ENCODE results near the gene CMIP.
"Not testable (repeated sequence)": the region's sequence is repeated elsewhere in the genome, so short reads cannot be mapped to it uniquely, and the experiment has no call there.

The CMIP gene

GRCh38 chr16:81421126-81421525 lies 23.5 kb upstream of the CMIP start:
- DNase-seq (ENCODE audit: low read depth in 2 of 2), result no peak

GRCh38 chr16:81421536-81421935 lies 23.1 kb upstream of the CMIP start:
- no peak for DNase-seq (ENCODE audit: low read depth in 2 of 2)

GRCh38 chr16:81422153-81422552 lies 22.5 kb upstream of the CMIP start:
- not testable (repeated sequence) for DNase-seq (ENCODE audit: low read depth in 2 of 2)

GRCh38 chr16:81424771-81425170 lies 19.8 kb upstream of the CMIP start:
- DNase-seq (ENCODE audit: low read depth in 2 of 2), result no peak

GRCh38 chr16:81427219-81427618 lies 17.4 kb upstream of the CMIP start:
- DNase-seq (ENCODE audit: low read depth in 2 of 2), result no peak

DNA sequence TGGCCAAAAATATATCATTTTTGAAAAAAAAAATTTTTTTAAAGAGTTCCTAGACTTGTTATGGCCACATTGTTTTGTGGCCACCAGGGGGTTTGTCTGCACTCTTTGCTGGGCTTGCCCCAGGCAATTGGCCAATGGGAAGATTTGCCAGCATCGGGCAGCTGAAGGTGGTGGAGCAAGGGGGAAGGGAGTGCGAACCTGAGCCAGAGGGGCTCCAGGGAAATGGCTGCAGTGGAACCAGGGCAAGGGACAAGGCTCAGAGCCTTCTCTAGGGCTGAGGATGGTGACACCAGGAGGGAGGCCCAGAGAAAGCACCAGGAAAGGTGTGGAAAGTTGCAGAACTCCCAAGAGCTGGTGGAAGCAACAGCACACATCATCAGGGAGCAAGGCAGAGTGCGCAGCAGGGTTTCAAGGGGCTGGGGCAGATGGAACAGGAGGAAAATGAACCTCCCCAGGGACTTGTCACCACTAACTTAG lies 15.5 kb upstream of the CMIP start:
- DNase-seq (ENCODE audit: low read depth in 2 of 2), result no peak

- DNase-seq (ENCODE audit: low read depth in 2 of 2), result no peak
Observed at GRCh38 chr16:81431554-81432353, 12.9 kb upstream of the CMIP start.

GRCh38 chr16:81432937-81433557 lies 11.6 kb upstream of the CMIP start:
- no peak for DNase-seq (ENCODE audit: low read depth in 2 of 2)

DNA sequence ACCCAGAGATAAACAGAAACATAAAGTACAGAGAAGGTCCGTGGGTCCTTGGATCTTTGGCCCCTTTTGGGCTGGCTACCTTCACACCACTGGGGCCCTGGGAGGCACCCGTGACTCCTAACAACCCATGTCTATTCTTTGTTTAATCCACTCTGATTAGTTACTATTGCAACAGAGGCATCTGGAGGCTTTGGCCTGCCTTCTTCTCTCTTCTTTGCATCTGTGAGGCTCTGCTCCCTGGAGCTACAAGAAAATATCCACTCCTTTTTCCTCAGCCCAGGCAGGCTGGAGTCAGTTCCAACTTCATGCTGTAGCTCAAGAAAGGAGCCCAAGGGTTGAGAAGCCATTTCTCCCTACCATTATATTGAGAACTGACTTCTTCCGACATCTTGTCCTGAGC lies 9.5 kb upstream of the CMIP start:
- DNase-seq (ENCODE audit: low read depth in 2 of 2), result no peak

DNA sequence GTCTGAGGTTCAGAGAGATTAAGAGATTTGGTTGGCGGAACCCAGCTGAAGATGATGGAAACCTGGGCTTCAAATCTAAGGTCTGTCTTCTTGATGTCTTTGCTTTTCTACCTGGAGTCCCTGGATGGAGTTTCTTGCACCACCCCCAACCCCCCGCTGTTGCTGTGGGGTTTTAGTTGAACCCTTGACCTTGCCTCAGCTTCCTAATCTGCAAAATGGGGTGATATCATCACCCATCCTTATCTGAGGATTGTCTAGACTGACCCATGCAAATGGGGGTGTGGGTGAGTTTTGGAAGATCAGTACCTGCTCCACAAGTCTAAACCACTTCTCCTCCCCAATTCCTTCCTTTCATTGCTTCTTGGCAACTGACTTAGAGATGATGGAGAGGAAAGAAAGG lies 9.0 kb upstream of the CMIP start:
- no peak for DNase-seq (ENCODE audit: low read depth in 2 of 2)

DNA sequence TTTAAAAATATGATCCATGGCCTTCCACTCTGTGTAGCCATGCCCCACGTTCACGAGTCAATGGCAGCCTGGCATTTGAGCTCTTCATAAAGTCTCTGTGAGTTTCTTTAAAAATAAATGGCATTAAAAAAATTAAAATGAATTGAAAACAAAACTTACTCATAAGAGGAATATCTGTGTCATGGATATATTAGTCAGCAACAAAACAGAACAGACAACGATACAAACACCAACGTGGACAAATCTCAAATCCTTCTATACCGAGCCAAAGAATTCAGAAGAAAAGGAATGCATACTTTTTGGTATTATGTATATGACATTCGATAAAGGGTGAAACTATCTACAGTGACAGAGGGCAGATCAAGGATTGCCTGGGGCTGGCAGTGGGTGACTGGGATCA lies 8.2 kb upstream of the CMIP start:
- no peak for DNase-seq (ENCODE audit: low read depth in 2 of 2)

- DNase-seq (ENCODE audit: low read depth in 2 of 2), result no peak
Observed at GRCh38 chr16:81437865-81438264, 6.7 kb upstream of the CMIP start.

- no peak for DNase-seq (ENCODE audit: low read depth in 2 of 2)
Observed at GRCh38 chr16:81440888-81441761, 3.5 kb upstream of the CMIP start.

- DNase-seq (ENCODE audit: low read depth in 2 of 2), result no peak
Observed at GRCh38 chr16:81442220-81442915, 2.2 kb upstream of the CMIP start.

- no peak for DNase-seq (ENCODE audit: low read depth in 2 of 2)
Observed at GRCh38 chr16:81442916-81443687, 1.5 kb upstream of the CMIP start.

GRCh38 chr16:81443688-81444447 lies 740 bp upstream of the CMIP start:
- DNase-seq (ENCODE audit: low read depth in 2 of 2), result no peak

DNA sequence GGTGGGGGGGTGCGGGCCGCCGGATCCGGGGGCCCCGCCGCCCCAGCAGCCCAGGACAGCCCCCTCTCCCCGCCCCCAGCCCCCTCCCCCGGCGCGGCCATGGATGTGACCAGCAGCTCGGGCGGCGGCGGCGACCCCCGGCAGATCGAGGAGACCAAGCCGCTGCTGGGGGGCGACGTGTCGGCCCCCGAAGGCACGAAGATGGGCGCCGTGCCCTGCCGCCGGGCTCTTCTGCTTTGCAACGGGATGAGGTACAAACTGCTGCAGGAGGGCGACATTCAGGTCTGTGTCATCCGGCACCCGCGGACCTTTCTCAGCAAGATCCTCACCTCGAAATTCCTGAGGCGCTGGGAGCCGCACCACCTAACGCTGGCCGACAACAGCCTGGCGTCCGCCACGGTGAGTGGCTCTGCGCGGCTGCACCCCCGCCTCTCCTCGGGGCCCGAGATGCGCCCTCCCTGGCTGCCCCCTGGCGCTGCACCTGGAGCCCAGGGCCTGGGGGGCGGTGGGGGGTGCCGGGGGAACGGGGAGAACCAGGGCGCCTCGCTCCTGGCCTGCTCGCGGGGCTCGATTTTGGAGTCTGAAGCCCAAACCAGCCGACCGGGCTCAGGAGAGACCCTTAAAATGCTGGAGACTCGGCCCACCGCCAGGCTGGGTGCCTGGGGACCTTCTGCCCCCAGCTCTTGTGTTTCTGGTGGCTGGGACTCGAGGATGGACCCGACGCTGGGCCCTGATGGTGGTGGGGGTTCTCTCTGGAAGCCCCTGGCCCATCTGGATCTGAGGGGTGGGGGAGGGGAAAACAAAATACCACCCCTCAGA lies 744 bp downstream of the CMIP start:
- DNase-seq (ENCODE audit: low read depth in 2 of 2), result peak in 1 of 2 donors; percentile 23

- no peak for DNase-seq (ENCODE audit: low read depth in 2 of 2)
Observed at GRCh38 chr16:81445966-81446906, 1.6 kb downstream of the CMIP start.
